A549 (cell line): Measurements from ENCODE around the gene LRRC17.

Source experiments
- CTCF ChIP-seq: fragments of >200 bp; sonication (Bioruptor Twin); formaldehyde crosslinking; IDR thresholded peaks from 3 replicates; pipeline ENCODE4 v1.5.1; 2016
- ESRRA ChIP-seq: fragments of 150-350 bp; IDR thresholded peaks from 2 replicates; pipeline ENCODE4 v1.6.1; 2014; ENCODE audit warnings: mild to moderate bottlenecking, low read length, borderline replicate concordance
- HDAC2 ChIP-seq: fragments of 200-600 bp; sonication (generic); IDR thresholded peaks from 2 replicates; pipeline ENCODE4 v1.6.1; 2016
- POLR2A ChIP-seq: IDR thresholded peaks from 2 replicates; pipeline ENCODE4 v1.6.1; 2012; ENCODE audit warnings: mild to moderate bottlenecking, low read length
- RAD21 ChIP-seq, 2 experiments: fragments of >200 bp in 1 of 2; sonication (Bioruptor Twin) in 1 of 2; formaldehyde crosslinking in 1 of 2; IDR thresholded peaks in 1 of 2; conservative IDR thresholded peaks in 1 of 2; 2 replicates in 1 of 2; 3 replicates in 1 of 2; pipeline ENCODE4 v1.6.1; 2012 to 2018; ENCODE audit warnings: inconsistent platforms in 1 of 2
- REST ChIP-seq: fragments of 200-600 bp; sonication (generic); IDR thresholded peaks from 2 replicates; pipeline ENCODE4 v1.6.1; 2016; ENCODE audit warnings: antibody characterized with exemption, mild to moderate bottlenecking, moderate library complexity
- SMC3 ChIP-seq: fragments of >200 bp; sonication (Bioruptor Twin); formaldehyde crosslinking; IDR thresholded peaks from 3 replicates; pipeline ENCODE4 v1.6.1; 2018; ENCODE audit warnings: inconsistent platforms

GRCh38 chr7:102931757-102932156 lies 19.0 kb downstream of the LRRC17 start:
- TF ChIP-seq REST (no peak), CTCF (no peak), RAD21 (conservative IDR thresholded peaks at IDR 0.05 in 1 of 2, IDR thresholded peaks at IDR 0.05 in 1 of 2) (no peak), POLR2A (no peak), ESRRA (no peak), HDAC2 (no peak), SMC3 (no peak)
